Hematopoietic multipotent progenitor cell treated with erythropoietin and hydrocortisone succinate and interleukin-3 and kit ligand, for 4 days (in vitro differentiated cells): ENCODE data around the gene SHISAL1.
A peak's percentile ranks its signal among the peaks of the same experiment; 100 is the strongest.

Source experiments
- DNase-seq: peaks from one replicate; pipeline ENCODE4 v3.0.0-alpha.2; 2015

The SHISAL1 gene

GRCh38 chr22:44276041-44276440, 36.7 kb downstream of the SHISAL1 start:
- no peak for DNase-seq

DNA sequence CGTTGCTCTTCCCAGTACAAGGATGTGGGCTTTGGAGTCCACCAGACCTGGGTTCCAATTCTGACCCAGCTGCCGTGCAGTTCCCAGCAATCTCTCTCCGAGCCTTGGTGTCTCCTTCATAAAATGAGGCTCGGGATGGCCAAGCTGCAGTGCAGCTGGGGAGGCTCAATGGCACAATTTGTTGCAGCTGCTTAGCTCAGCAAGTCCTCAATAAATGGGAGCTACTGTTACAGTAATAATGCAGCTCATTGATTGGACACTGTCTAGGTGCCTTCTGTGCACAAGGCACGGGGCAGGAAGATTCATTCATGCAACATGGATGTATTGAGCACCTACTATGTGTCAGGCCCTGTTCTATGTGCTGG, 37.1 kb downstream of the SHISAL1 start:
- DNase-seq = no peak

DNA sequence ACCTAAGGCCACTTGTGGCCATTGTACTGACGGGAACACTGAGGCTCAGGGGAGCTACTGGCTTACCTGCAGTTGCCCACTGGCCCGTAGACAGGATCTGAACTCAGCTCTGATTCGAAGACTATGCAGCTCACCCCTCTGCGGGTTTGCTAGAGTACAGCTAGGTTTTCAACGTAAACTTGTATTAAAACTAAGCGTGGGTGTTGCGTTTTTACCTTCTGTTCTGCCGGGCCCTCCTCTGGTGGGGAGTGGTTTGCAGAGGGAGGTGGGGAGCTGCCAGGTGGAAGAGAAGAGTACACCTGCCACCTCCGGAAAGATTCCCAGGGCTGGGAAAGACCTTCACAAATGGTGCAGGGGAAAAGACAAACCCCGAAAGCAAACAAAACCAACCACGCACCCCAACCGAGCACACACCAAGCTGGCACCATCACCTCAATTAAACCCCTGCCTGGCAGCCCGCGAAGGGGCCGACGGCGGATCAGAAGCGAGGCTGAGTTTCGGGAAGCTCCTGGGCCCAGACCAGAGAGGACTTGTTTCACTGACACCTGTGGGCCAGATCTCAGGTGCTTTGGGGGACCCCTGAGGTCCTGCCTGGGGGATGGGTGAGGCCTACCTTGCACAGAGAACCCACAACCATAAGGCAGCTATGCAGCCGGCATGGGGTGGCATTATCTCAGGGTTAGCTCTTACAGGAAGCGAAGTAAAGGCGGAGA, 37.7 kb downstream of the SHISAL1 start:
- no peak for DNase-seq

DNA sequence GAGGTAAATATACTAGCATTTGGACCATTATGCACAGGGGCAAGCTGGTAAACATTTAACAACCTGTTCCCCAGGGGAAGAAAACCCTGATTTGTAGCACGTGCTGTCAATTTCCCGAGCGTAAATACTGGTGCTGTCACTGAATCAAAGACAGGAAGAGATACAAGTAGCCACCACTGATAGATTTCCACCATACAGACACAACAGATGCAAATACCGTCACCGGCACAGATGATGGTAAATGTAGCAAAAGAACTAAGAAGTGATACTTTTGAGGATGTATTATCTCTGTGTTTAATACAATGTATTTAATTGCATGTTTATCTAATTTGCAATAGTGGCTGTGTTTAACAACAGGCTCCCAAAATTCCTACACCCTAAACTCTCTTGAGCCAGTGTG, 39.6 kb downstream of the SHISAL1 start:
- DNase-seq = no peak

DNA sequence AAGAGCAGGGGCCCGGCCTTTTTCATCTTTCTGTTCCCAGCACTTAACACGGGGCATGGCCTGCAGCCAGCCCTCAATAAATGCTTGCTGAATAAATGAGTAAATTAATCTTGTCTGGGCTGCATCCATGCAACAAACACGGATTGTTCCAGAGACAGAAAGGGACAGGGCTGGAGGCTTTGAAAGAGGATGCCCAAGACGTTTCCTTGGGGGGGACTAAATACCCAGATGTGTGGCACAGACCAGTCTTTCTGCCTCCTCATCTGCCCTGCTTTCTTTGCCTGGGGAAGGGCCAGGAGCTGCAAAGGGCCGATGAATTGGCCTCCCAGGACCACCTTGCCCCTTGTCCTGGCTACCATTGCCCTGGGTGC, 40.4 kb downstream of the SHISAL1 start:
- DNase-seq = no peak

DNA sequence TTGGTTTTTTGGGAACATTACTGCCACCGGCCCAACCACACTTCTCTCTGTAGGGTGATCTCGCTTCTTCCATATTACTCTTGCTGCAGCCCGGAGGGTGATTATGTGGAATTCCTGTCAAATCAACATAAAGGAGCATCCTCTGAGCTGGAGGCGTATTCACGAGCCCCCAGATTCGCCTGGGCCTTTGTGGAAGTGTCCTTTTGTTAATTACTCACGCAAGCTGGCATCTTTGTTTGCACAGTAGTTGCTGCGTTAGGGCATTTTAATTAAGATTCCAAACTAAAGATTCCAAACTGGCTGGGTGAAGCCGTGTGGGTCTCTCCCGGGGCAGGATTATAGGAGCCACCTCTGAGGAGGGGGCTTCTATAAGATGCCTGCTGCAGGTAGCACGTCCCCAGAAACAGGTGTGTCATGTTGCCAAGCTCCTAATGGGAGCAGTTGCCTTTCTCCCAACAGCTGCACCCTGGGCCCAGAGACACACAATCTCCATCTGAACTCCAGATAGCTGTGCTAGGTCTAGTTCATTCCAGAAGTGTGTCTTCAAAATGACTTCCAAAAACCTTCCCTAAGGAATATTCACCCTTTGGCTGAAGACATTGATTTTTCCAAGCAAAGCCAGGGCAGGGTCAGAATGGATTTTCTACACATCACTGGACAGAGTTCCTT, 40.9 kb downstream of the SHISAL1 start:
- no peak for DNase-seq

DNA sequence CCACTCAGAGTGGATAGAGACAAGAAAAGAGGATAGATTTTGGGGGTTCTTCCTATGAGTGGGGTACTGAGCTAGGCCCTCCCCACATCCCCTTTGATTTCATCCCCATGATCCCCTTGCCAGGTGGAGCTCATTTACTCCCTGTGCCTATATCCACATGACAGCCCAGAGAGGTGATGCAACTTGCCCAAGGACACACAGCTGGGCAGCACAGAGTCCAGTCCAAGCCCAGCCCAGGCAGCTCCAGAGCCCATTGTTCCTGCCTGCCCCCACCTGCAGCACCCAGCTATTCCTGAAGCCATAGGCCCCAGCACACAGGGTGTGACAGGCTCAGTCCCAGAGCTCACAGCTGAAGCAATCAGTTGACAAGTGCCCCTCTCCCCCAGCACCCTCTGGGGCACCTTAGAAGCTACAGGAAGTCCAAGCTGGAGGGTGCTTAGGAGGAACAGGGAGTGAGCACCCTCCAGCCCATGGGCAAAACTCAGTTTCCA, 41.7 kb downstream of the SHISAL1 start:
- no peak for DNase-seq

GRCh38 chr22:44270556-44270880, 42.2 kb downstream of the SHISAL1 start:
- DNase-seq = no peak

GRCh38 chr22:44269757-44270555, 42.8 kb downstream of the SHISAL1 start:
- no peak for DNase-seq

- no peak for DNase-seq
Observed at GRCh38 chr22:44269117-44269498, 43.6 kb downstream of the SHISAL1 start.

DNA sequence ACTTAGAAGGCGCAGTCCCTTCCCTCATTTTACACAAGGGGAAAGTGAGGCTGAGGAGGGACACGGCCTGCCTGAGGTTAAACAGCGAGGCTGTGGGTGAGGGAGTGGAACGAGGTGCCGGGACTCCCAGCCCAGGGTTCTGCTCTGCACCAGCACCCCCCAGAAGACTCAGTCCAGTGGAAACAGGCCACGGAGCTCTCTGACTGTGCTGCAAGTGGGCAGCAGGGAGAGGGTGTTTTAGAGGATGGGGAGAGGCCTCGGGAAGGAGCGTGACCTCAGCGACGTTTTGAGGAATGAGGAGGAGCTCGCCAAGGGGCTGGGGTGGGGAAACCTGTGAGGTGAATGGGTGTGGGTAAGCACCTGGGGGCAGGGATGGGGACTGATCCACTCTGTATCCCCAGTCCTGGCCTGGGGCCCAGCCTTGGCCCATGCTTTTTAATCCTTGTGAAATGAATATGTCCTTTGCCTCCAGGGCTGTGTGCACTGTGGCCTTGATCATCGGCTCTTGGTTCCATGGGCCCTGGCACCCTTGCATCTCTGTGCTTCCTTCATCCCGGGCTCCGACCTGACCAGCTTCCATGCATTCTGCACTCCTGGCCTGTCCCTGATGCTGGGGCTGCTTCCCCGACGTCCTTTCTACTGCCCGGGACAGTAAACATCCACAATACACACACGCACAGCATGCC, 44.2 kb downstream of the SHISAL1 start:
- no peak for DNase-seq

DNA sequence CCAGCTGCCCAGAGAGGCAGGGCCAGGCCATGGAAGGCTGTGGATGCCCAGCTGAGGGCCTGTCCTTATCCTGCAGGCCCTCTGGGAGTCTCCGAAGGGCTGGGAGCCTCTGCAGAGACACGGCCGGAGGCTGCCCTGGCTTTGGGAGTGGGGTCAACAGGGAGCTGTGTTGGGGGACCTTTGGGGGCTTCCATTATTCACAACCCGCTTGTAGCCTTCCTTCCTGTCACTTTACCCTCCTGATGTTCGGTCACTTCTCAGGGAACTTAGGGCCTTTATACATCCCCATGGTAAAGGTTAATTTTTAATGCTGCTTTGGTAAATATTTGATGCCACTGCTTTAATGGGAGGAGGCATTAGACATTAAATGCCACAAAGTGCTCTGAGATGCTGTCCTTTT, 44.9 kb downstream of the SHISAL1 start:
- no peak for DNase-seq

DNA sequence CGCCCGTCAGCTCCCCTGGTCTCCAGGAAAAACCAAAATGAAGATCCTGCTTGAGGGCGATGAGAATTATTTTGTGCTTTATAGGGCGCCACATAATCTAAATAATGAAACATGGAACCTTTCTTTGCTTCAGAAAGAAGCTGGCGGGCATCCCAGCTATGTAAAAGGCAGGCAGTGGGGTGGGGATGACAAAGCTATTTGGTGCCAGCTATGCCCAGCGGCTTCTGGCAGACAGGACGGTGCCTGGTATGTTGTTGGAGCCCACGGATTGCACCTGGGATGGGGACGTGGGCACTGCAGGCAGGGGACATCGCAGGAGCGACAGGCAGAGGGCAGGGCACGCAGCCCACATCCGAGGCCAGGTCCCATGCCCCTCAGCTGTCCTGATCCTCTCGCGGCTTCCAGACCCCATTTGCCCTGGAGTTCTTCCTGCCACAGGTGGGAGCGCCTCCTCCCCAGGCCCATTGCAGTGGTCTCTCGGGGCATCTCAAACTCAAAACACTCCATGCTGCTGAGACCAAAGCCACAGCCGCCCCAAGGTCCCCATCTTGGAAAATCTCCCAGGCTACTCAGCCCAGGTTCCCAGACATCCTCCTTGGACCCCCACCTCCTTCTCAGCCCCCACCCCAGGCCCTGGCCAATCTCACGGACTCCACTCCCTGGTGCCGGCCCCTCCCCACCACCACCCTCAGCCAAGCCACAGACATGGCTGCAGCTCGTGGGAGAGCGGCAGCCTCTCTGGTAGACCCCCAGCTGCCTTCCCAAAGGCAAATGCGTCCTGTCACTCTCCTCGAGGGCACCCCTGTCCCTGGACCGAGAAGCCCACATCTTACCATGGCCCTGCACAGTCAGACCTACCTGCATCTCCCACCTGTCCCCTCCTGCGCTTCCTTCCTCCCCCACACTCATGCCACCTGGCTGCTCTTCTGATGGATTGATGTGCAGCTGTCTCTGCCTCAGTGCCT, 45.7 kb downstream of the SHISAL1 start:
- DNase-seq = no peak

- DNase-seq = no peak
Observed at GRCh38 chr22:44263547-44263946, 49.2 kb downstream of the SHISAL1 start.

DNA sequence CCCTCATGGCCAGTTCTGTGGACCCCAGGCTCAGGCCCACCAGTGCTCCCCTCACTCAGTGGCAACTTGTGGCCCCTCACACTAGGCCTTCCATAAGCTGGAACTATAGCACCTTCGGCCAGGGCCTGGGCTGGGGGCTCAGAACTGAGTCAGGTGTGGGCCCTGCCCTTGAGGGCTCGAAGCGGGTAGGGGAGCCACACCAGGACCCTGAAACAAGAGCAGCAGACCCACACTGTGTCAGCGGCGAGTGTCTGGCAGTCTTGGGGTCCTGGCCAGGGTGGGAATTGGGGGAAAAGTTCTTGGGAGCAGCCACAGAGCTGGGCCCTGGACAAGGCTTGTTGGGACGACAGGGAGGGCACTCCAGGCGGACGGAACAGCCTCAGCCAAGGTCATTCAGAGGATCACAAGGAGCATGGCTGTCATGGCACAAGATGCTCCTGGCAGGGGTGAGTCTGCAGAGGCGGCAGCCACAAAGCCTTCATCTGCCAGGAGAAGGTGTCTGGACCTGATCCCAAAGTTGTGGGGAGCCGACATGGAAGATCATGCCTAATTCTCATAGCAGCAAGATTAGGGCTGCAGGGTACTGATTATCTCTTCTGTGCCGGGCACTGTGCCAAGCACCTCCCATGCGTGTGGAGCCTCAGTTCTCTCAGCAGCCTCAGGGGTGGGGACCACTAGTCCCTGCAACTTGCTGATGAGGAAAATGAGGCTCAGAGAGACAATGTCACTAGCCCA, 50.7 kb downstream of the SHISAL1 start:
- DNase-seq = peak; percentile 90

DNA sequence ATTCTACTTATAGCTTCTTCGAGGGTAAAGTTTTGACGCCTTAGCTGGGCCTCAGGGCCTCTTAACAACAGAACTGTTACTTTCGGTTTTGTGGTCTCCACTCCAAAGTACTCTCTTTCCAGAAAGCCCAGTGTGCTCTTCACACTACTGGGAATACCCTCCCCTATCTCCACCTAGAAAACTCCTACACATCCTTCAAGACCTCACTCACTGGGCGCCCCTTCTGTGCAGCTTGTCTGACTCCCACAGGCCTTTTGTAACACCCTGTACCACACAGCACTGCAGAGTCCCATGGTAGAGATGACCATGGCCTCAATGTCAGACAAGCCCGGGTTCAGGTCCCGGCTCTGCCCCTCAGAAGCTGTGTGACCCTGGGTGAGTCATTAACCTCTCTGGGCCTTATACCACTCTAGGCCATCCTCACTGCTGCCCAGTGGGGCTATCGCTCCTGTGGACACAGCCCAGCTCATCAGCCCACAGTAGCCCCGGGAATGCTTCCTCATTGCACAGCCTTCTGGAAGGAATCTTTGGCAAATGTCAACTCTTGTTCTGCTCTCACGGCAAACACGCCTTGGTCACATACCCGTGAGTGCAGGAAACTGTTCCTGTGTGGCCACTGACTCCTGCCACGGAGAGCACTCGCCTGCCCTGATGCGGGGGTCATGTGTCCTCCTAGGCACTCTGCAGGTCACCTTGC, 51.4 kb downstream of the SHISAL1 start:
- no peak for DNase-seq

DNA sequence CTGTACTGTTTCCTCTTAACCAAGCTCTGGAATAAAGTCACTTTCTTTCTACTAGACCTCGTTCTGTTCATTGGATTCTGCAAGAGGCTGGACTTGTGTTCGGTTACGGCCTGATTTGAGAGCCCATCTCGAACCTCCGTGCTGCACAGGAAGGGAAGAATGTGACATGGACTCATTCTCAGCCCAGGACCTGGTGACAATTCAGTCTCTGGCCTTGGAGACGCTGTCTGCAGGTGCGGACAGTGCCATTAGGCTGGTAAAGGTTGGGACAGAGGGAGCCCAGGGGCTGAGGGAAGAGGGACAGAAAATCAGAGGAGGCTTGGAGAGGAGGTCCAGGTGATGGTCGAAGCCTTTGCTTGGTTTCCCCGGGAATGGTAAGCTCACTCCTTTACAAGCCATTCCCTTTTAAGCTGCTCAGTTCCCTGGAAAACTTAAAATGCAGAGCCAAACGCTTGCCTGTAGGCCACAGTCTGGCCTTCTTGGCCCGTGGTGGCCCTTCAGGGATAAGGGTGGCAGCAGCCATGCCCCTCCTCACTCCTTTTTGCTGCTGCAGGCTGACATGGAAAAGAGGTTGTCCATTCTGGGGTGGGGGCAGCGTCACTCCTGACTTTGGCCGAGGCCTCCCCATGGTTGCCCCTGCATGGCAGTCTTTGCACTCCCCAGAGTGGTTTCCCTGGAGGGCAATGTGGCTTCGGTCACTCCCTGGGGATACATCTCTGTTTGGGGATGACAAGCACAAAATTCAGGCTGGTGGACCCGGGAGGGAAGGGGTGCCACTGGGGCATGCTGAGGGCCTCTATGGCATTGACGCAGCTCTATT, 52.3 kb downstream of the SHISAL1 start:
- no peak for DNase-seq

DNA sequence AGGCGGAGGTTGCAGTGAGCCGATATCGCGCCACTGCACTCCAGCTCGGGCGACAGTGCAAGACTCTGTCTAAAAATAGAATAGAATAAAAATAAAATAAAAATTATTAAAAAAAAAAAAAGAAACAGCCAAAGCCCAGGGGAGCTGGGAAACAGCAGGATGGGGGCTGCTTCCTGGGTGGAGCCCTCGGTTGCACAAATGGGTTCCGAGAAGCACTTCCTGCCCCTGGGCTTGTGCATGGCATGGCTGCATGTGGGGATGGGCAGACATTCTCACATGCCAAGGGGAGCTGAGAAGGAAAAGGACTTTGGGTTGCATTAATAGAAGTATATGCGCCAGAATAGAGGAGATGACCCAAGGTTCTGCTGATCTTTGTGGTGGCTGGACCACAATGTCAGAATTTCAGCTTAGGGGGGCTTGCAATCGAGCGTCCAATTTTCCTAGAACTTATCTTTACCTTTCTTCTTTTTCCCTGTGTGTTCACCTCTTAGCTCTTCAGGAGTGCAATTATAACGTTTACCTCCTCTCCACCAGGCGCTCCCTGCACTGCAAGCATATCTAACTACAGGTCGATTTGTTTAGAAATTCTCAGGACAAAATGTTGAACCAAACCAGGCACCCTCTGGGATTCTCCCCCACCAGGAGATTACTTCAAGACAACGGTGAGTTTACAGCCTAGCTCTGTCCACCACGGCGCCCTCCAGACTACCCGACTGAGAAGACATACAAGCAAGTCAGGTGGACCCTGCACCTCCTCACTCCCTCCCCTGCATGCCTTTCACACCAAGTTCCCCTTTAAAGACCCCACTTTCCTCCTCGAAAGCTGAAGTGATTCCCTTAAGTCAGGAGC, 53.2 kb downstream of the SHISAL1 start:
- no peak for DNase-seq
